Measurements from ENCODE around the gene APMAP.

DNA sequence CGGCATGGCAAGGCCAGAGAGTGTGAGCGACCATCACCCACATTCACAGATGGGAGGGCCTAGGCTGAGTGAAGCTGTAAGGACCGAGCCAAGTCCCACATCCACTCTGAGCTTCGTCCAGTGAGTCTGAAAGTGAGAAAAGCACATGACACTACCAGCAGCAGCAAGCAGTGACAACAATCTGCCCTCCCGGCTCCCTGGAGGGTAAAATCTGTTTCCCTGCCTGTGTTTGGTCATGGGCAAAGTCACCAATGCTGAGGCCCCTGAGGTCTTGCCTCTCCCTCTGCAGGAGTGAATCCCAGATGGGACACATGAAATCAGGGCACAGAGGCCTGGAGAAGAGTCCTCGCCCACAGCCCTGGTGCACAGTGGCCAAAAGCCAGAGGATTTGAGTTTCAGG, 49.9 kb downstream of the APMAP start:
- TF ChIP-seq, protein P1, sequence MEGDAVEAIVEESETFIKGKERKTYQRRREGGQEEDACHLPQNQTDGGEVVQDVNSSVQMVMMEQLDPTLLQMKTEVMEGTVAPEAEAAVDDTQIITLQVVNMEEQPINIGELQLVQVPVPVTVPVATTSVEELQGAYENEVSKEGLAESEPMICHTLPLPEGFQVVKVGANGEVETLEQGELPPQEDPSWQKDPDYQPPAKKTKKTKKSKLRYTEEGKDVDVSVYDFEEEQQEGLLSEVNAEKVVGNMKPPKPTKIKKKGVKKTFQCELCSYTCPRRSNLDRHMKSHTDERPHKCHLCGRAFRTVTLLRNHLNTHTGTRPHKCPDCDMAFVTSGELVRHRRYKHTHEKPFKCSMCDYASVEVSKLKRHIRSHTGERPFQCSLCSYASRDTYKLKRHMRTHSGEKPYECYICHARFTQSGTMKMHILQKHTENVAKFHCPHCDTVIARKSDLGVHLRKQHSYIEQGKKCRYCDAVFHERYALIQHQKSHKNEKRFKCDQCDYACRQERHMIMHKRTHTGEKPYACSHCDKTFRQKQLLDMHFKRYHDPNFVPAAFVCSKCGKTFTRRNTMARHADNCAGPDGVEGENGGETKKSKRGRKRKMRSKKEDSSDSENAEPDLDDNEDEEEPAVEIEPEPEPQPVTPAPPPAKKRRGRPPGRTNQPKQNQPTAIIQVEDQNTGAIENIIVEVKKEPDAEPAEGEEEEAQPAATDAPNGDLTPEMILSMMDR (IDR thresholded peaks at IDR 0.05 in 4 of 5, conservative IDR thresholded peaks at IDR 0.05 in 1 of 5), result no peak
- no peak for TF ChIP-seq POLR2A (IDR thresholded peaks at IDR 0.05)

Data from gastrocnemius medialis (tissue), 4 donors.